Neural progenitor cell (in vitro differentiated cells): Measurements from ENCODE around the gene ZFAND4. TPM values are rescaled to one million over a fixed set of nuclear protein-coding genes. Genes with fewer than 3 reads are reported as not detected.

Source experiments
- DNase-seq: peaks from one replicate; pipeline ENCODE4 v3.0.0-alpha.2; 2016; ENCODE audit warnings: low spot score
- H2AFZ ChIP-seq: fragments of 200-600 bp; sonication (generic); replicated peaks from 2 replicates; pipeline ENCODE4 v1.6.1; 2016; ENCODE audit warnings: antibody characterized with exemption
- H3F3A ChIP-seq: fragments of 200-600 bp; sonication (generic); 2 replicates; pipeline ENCODE4 v1.6.1; 2016; ENCODE audit warnings: antibody characterized with exemption, low read depth
- H3K27ac ChIP-seq: fragments of 200-600 bp; sonication (generic); 2 replicates; pipeline ENCODE4 v1.5.1; 2016; ENCODE audit warnings: mild to moderate bottlenecking
- H3K27me3 ChIP-seq: fragments of 200-600 bp; sonication (generic); 2 replicates; pipeline ENCODE4 v1.6.1; 2016; ENCODE audit warnings: mild to moderate bottlenecking, moderate library complexity
- H3K36me3 ChIP-seq: fragments of 200-600 bp; sonication (generic); 2 replicates; pipeline ENCODE4 v1.5.1; 2016
- H3K4me1 ChIP-seq: fragments of 200-600 bp; sonication (generic); 2 replicates; pipeline ENCODE4 v1.6.1; 2016; ENCODE audit warnings: mixed run types
- H3K4me2 ChIP-seq: fragments of 200-600 bp; sonication (generic); 2 replicates; pipeline ENCODE4 v1.6.1; 2016
- H3K4me3 ChIP-seq: fragments of 200-600 bp; sonication (generic); 2 replicates; pipeline ENCODE4 v1.5.1; 2016
- H3K79me2 ChIP-seq: fragments of 200-600 bp; sonication (generic); 2 replicates; pipeline ENCODE4 v1.6.1; 2016; ENCODE audit warnings: low read depth
- H3K9ac ChIP-seq: fragments of 200-600 bp; sonication (generic); 2 replicates; pipeline ENCODE4 v1.6.1; 2016
- H3K9me3 ChIP-seq: fragments of 200-600 bp; sonication (generic); 2 replicates; pipeline ENCODE4 v1.5.1; 2016; ENCODE audit warnings: low read depth
- H4K20me1 ChIP-seq: fragments of 200-600 bp; sonication (generic); 2 replicates; pipeline ENCODE4 v1.6.1; 2016; ENCODE audit warnings: low read depth
- H3K27ac Mint-ChIP-seq: 3 replicates; pipeline ENCODE4 v1.8.0; 2021; ENCODE audit warnings: mixed read lengths
- H3K27me3 Mint-ChIP-seq: 2 replicates; pipeline ENCODE4 v1.8.0; 2022; ENCODE audit warnings: low read depth, mild to moderate bottlenecking, inconsistent platforms, moderate library complexity, mixed read lengths; ENCODE audit not compliant: insufficient read depth
- H3K36me3 Mint-ChIP-seq: 3 replicates; pipeline ENCODE4 v1.8.0; 2021; ENCODE audit warnings: mixed read lengths
- H3K4me1 Mint-ChIP-seq: 3 replicates; pipeline ENCODE4 v1.8.0; 2021; ENCODE audit warnings: mixed read lengths
- H3K4me3 Mint-ChIP-seq: 3 replicates; pipeline ENCODE4 v1.8.0; 2021; ENCODE audit warnings: mild to moderate bottlenecking, moderate library complexity, mixed read lengths
- H3K9me3 Mint-ChIP-seq: 3 replicates; pipeline ENCODE4 v1.8.0; 2020; ENCODE audit warnings: mixed read lengths
- EZH2 ChIP-seq: fragments of 200-600 bp; sonication (generic); IDR thresholded peaks from 2 replicates; pipeline ENCODE4 v1.6.1; 2017; ENCODE audit warnings: antibody characterized with exemption, mild to moderate bottlenecking, moderate library complexity
- total RNA-seq: library from RNA; depleted of rRNA; stranded (reverse); fragments of >200 nt; gene quantifications from 2 replicates; pipeline ENCODE4 v1.2.3, GENCODE V29; 2015; ENCODE audit warnings: low replicate concordance
- TF ChIP-seq, protein P1 (sequence below): fragments of 200-600 bp; sonication (generic); IDR thresholded peaks from 2 replicates; pipeline ENCODE4 v1.5.1; 2017; ENCODE audit warnings: antibody characterized with exemption, mild to moderate bottlenecking

Gene ZFAND4
- total RNA-seq, 1 donor from 2014 or later = 22.8 TPM

- H3K4me2 ChIP-seq = no peak overlapping the region
- H3K4me1 ChIP-seq = peaks cover 6% of the 10 kb centered on the region
- no peaks in the 10 kb centered on the region for H3K27me3 ChIP-seq
- no peaks in the 10 kb centered on the region for H4K20me1 ChIP-seq
- no peaks in the 10 kb centered on the region for H3K36me3 ChIP-seq
- Mint-ChIP-seq H3K27ac (no peak overlapping the region), H3K4me3 (no peak overlapping the region), H3K27me3 (no peaks in the 10 kb centered on the region), H3K4me1 (peaks cover 5% of the 10 kb centered on the region), H3K36me3 (no peaks in the 10 kb centered on the region), H3K9me3 (no peaks in the 10 kb centered on the region)
- no peak for DNase-seq
- no peak overlapping the region for H3K9ac ChIP-seq
- TF ChIP-seq EZH2 = no peak
- TF ChIP-seq, protein P1, sequence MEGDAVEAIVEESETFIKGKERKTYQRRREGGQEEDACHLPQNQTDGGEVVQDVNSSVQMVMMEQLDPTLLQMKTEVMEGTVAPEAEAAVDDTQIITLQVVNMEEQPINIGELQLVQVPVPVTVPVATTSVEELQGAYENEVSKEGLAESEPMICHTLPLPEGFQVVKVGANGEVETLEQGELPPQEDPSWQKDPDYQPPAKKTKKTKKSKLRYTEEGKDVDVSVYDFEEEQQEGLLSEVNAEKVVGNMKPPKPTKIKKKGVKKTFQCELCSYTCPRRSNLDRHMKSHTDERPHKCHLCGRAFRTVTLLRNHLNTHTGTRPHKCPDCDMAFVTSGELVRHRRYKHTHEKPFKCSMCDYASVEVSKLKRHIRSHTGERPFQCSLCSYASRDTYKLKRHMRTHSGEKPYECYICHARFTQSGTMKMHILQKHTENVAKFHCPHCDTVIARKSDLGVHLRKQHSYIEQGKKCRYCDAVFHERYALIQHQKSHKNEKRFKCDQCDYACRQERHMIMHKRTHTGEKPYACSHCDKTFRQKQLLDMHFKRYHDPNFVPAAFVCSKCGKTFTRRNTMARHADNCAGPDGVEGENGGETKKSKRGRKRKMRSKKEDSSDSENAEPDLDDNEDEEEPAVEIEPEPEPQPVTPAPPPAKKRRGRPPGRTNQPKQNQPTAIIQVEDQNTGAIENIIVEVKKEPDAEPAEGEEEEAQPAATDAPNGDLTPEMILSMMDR = no peak
- no peak overlapping the region for H2AFZ ChIP-seq
- no peak overlapping the region for H3K4me3 ChIP-seq
- no peak overlapping the region for H3K27ac ChIP-seq
- no peaks in the 10 kb centered on the region for H3F3A ChIP-seq
- no peaks in the 10 kb centered on the region for H3K79me2 ChIP-seq
- H3K9me3 ChIP-seq = peaks cover 5% of the 10 kb centered on the region
Observed at GRCh38 chr10:45566415-45566814, 106.2 kb downstream of the ZFAND4 start.

Other genes starting within 250 kb of the ZFAND4 start
- 24.6 and 33.0 TPM in 2 replicates for gene WASHC2C, start 54.5 kb upstream of the ZFAND4 start, total RNA-seq
- 17.9 and 25.9 TPM in 2 replicates for gene AGAP4, start 174.7 kb upstream of the ZFAND4 start, total RNA-seq